IMR-90 (cell line): ENCODE data around the gene AKR1C4. TPM values are rescaled to one million over a fixed set of nuclear protein-coding genes. Genes with fewer than 3 reads are reported as not detected.

ENCODE experiments used
- ATAC-seq: fragments of 200-7000 bp; cut with Tn5 transposase; 2 replicates; pipeline ENCODE4 v1.9.1; 2020; ENCODE audit warnings: low read depth, mild to moderate bottlenecking, moderate library complexity
- BruUV-seq: library from RNA; stranded (reverse); fragments of 400-500 nt; replicated peaks from 2 replicates; lab custom pipeline; 2021; lab: Mats Ljungman, UMichigan
- CTCF ChIA-PET: fragments of 300-600 bp; formaldehyde crosslinking; extraction: SDS; loops from one replicate; lab custom pipeline; 2021; ENCODE audit warnings: antibody characterized with exemption; lab: Yijun Ruan, JAX
- POLR2A ChIA-PET: fragments of 300-600 bp; sonication (Branson Sonifier 250); formaldehyde crosslinking; loops from one replicate; lab custom pipeline; 2022; ENCODE audit warnings: antibody characterized with exemption; ENCODE audit not compliant: unreplicated experiment; lab: Charles Lee
- DNase-seq: peaks from one replicate; pipeline ENCODE4 v3.0.0; 2013
- H2AFZ ChIP-seq: replicated peaks from 2 replicates; pipeline ENCODE3; 2013; ENCODE audit warnings: low read length, mild to moderate bottlenecking; ENCODE audit not compliant: poor library complexity
- H2AK5ac ChIP-seq: 2 replicates; pipeline ENCODE4 v1.6.1; 2013; ENCODE audit warnings: low read depth, low read length, inconsistent platforms
- H2AK9ac ChIP-seq: replicated peaks from 2 replicates; pipeline ENCODE3; 2013; ENCODE audit warnings: mild to moderate bottlenecking, low read depth, low read length, moderate library complexity; ENCODE audit not compliant: poor library complexity
- H2BK120ac ChIP-seq: 2 replicates; pipeline ENCODE4 v1.6.1; 2013; ENCODE audit warnings: low read depth, low read length, inconsistent platforms
- H2BK15ac ChIP-seq: 3 replicates; pipeline ENCODE4 v1.6.1; 2013; ENCODE audit warnings: low read depth, low read length, inconsistent platforms
- H2BK20ac ChIP-seq: 2 replicates; pipeline ENCODE4 v1.6.1; 2013; ENCODE audit warnings: low read depth, mild to moderate bottlenecking, inconsistent platforms, low read length, moderate library complexity
- H2BK5ac ChIP-seq: 2 replicates; pipeline ENCODE4 v1.6.1; 2013; ENCODE audit warnings: mild to moderate bottlenecking, low read depth, low read length, inconsistent platforms; ENCODE audit not compliant: poor library complexity, severe bottlenecking
- H3K14ac ChIP-seq: replicated peaks from 2 replicates; pipeline ENCODE4 v1.6.1; 2013; ENCODE audit warnings: low read depth, low read length, inconsistent platforms
- H3K18ac ChIP-seq: 2 replicates; pipeline ENCODE4 v1.6.1; 2013; ENCODE audit warnings: low read depth, low read length, control low read depth
- H3K23ac ChIP-seq: 2 replicates; pipeline ENCODE4 v1.6.1; 2013; ENCODE audit warnings: low read depth, low read length, inconsistent platforms
- H3K27ac ChIP-seq: 2 replicates; pipeline ENCODE4 v1.5.1; 2013; ENCODE audit warnings: mild to moderate bottlenecking, control low read depth, low read length; ENCODE audit not compliant: insufficient read depth
- H3K27me3 ChIP-seq: 2 replicates; pipeline ENCODE4 v1.6.1; 2013; ENCODE audit warnings: low read length; ENCODE audit not compliant: control insufficient read depth, insufficient read depth
- H3K36me3 ChIP-seq: 2 replicates; pipeline ENCODE4 v1.6.1; 2013; ENCODE audit warnings: low read length, mixed read lengths; ENCODE audit not compliant: control insufficient read depth, insufficient read depth
- H3K4ac ChIP-seq: 2 replicates; pipeline ENCODE4 v1.6.1; 2013; ENCODE audit warnings: low read depth, low read length, inconsistent platforms
- H3K4me1 ChIP-seq: 2 replicates; pipeline ENCODE4 v1.6.1; 2013; ENCODE audit warnings: low read length, mixed read lengths; ENCODE audit not compliant: control insufficient read depth, insufficient read depth
- H3K4me2 ChIP-seq: 2 replicates; pipeline ENCODE4 v1.6.1; 2013; ENCODE audit warnings: low read depth, mild to moderate bottlenecking, control low read depth, low read length, moderate library complexity
- H3K4me3 ChIP-seq: 2 replicates; pipeline ENCODE4 v1.5.1; 2013; ENCODE audit warnings: low read depth, mild to moderate bottlenecking, control low read depth, low read length, moderate library complexity; ENCODE audit not compliant: insufficient read depth
- H3K56ac ChIP-seq: 2 replicates; pipeline ENCODE4 v1.6.1; 2013; ENCODE audit warnings: low read length, inconsistent platforms; ENCODE audit not compliant: insufficient read depth; ENCODE audit errors: extremely low read depth
- H3K79me1 ChIP-seq, 2 experiments: 2 replicates each; pipeline ENCODE4 v1.6.1; 2013; ENCODE audit warnings: low read length in 2 of 2, inconsistent platforms in 1 of 2, low read depth in 1 of 2
- H3K9ac ChIP-seq: 2 replicates; pipeline ENCODE4 v1.6.1; 2013; ENCODE audit warnings: low read depth, low read length, control low read depth
- H3K9me1 ChIP-seq: 2 replicates; pipeline ENCODE4 v1.6.1; 2013; ENCODE audit warnings: low read length, inconsistent platforms; ENCODE audit not compliant: insufficient read depth
- H3K9me3 ChIP-seq: 2 replicates; pipeline ENCODE4 v1.6.1; 2013; ENCODE audit warnings: low read length; ENCODE audit not compliant: control insufficient read depth, insufficient read depth
- H4K20me1 ChIP-seq: 2 replicates; pipeline ENCODE4 v1.6.1; 2013; ENCODE audit warnings: low read length, inconsistent platforms; ENCODE audit not compliant: insufficient read depth
- H4K5ac ChIP-seq: 2 replicates; pipeline ENCODE4 v1.6.1; 2013; ENCODE audit warnings: mild to moderate bottlenecking, low read depth, low read length, control low read depth
- H4K8ac ChIP-seq, 2 experiments: 2 replicates each; pipeline ENCODE4 v1.6.1; 2013; ENCODE audit warnings: low read depth in 2 of 2, low read length in 2 of 2, control low read depth in 1 of 2, inconsistent platforms in 1 of 2
- H4K91ac ChIP-seq: 2 replicates; pipeline ENCODE4 v1.6.1; 2013; ENCODE audit warnings: low read depth, low read length, inconsistent platforms; ENCODE audit not compliant: insufficient read depth
- BHLHE40 ChIP-seq: fragments of 150-350 bp; IDR thresholded peaks from 2 replicates; pipeline ENCODE4 v1.6.1; 2016; ENCODE audit warnings: mild to moderate bottlenecking, low read depth, low read length
- CEBPB ChIP-seq: IDR thresholded peaks from 2 replicates; pipeline ENCODE4 v1.6.1; 2012; ENCODE audit warnings: low read depth, low read length, improper control_type of control experiment
- ELK1 ChIP-seq: fragments of 150-350 bp; IDR thresholded peaks from 2 replicates; pipeline ENCODE4 v1.6.1; 2016; ENCODE audit warnings: low read depth, mild to moderate bottlenecking, low read length, moderate library complexity, borderline replicate concordance
- FOS ChIP-seq: fragments of 150-350 bp; IDR thresholded peaks from 2 replicates; pipeline ENCODE4 v1.6.1; 2016; ENCODE audit warnings: low read depth, low read length
- NFE2L2 ChIP-seq: fragments of 150-350 bp; IDR thresholded peaks from 2 replicates; pipeline ENCODE4 v1.6.1; 2016; ENCODE audit warnings: low read depth, mild to moderate bottlenecking, low read length
- RAD21 ChIP-seq: IDR thresholded peaks from 2 replicates; pipeline ENCODE4 v1.6.1; 2012; ENCODE audit warnings: low read length, improper control_type of control experiment
- RCOR1 ChIP-seq: IDR thresholded peaks from 2 replicates; pipeline ENCODE4 v1.6.1; 2012; ENCODE audit warnings: mild to moderate bottlenecking, low read length, improper control_type of control experiment; ENCODE audit not compliant: insufficient replicate concordance
- USF2 ChIP-seq: fragments of 150-350 bp; IDR thresholded peaks from 2 replicates; pipeline ENCODE4 v1.6.1; 2017; ENCODE audit warnings: mild to moderate bottlenecking, antibody characterized with exemption, low read length, low read depth
- WGBS, 2 experiments: methylation state at CpG; one replicate each; pipeline versions ENCODE4 v1.1.5 to v1.1.7; 2013; ENCODE audit warnings: missing lambda C conversion rate in 2 of 2; ENCODE audit not compliant: insufficient read length in 1 of 2; ENCODE audit errors: extremely low coverage in 2 of 2; 5-methylcytosine and 5-hydroxymethylcytosine counted together
- dilution Hi-C: fragments of 300-500 bp; cut with HindIII; formaldehyde crosslinking; loops from one replicate; pipeline ENCODE4 v1.14.3; 2018; ENCODE audit warnings: low sequenced_read_pairs; ENCODE audit not compliant: unreplicated experiment
- in situ Hi-C: fragments of 300-500 bp; cut with MboI; formaldehyde crosslinking; loops from 3 replicates; pipeline ENCODE4 v1.14.3; 2019; ENCODE audit warnings: low sequenced_read_pairs, inconsistent platforms, mixed read lengths
- intact Hi-C: fragments of 100-400 bp; cut with micrococcal nuclease; formaldehyde crosslinking; loops from 2 replicates; pipeline ENCODE4 v1.10.0; 2022
- polyA plus RNA-seq, 3 experiments: library from polyadenylated mRNA; depleted of rRNA; stranded (reverse); fragments of >200 nt; gene quantifications; 2 replicates each; pipeline ENCODE4 v1.2.3, GENCODE V29; 2012; ENCODE audit warnings: low replicate concordance in 1 of 3
- total RNA-seq: library from RNA; depleted of rRNA; stranded (reverse); fragments of >200 nt; gene quantifications from 2 replicates; pipeline ENCODE4 v1.2.3, GENCODE V29; 2012

Gene AKR1C4
- total and polyA plus RNA-seq, 2 of the 4 experiments (the other 2 are of a cell fraction), result not detected

- no peaks in the 10 kb centered on the region for H4K20me1 ChIP-seq
- WGBS, 2 experiments, result 58% methylated on average over 2 of the region's 8 CpGs; no CpG with 5 or more reads in 1 of the 2 experiments
- BruUV-seq, result no TSS peak
Measured at GRCh38 chr10:5229019-5229418, 32.4 kb downstream of the AKR1C4 start.

More at GRCh38 chr10:5229019-5229418, 32.4 kb downstream of the AKR1C4 start:
- Histone ChIP-seq H2BK20ac (no peak overlapping the region), H3K14ac (no peak overlapping the region), H3K56ac (no peak overlapping the region), H3K18ac (no peak overlapping the region), H3K9me1 (no peaks in the 10 kb centered on the region), H2BK15ac (no peak overlapping the region), H3K36me3 (no peaks in the 10 kb centered on the region), H3K4ac (no peak overlapping the region), H3K27me3 (no peaks in the 10 kb centered on the region), H3K9ac (no peak overlapping the region), H2BK120ac (no peak overlapping the region), H3K79me1 (no peaks in the 10 kb centered on the region), H4K91ac (no peak overlapping the region), H3K27ac (no peak overlapping the region), H3K4me2 (no peak overlapping the region), H2AK5ac (no peak overlapping the region), H4K8ac (no peak overlapping the region), H4K5ac (no peak overlapping the region), H3K4me3 (no peak overlapping the region), H2AFZ (no peak overlapping the region), H2BK5ac (no peak overlapping the region), H3K9me3 (no peaks in the 10 kb centered on the region), H3K4me1 (no peaks in the 10 kb centered on the region), H3K23ac (no peak overlapping the region), H2AK9ac (no peak overlapping the region)
- TF ChIP-seq FOS, result no peak
- TF ChIP-seq USF2, result no peak
- no peak for TF ChIP-seq BHLHE40
- no peak for TF ChIP-seq RAD21
- TF ChIP-seq RCOR1, result no peak
- TF ChIP-seq CEBPB, result no peak
- TF ChIP-seq ELK1, result no peak
- no peak for TF ChIP-seq NFE2L2
- POLR2A ChIA-PET, result no interaction called here
- dilution Hi-C loops (no loop called here), intact Hi-C loops (no loop called here), in situ Hi-C loops (no loop called here)
- DNase-seq (no peak), ATAC-seq (no peak)
- CTCF ChIA-PET, result no interaction called here
